ENCODE measurements around the gene GRIK1.

The GRIK1 gene

DNA sequence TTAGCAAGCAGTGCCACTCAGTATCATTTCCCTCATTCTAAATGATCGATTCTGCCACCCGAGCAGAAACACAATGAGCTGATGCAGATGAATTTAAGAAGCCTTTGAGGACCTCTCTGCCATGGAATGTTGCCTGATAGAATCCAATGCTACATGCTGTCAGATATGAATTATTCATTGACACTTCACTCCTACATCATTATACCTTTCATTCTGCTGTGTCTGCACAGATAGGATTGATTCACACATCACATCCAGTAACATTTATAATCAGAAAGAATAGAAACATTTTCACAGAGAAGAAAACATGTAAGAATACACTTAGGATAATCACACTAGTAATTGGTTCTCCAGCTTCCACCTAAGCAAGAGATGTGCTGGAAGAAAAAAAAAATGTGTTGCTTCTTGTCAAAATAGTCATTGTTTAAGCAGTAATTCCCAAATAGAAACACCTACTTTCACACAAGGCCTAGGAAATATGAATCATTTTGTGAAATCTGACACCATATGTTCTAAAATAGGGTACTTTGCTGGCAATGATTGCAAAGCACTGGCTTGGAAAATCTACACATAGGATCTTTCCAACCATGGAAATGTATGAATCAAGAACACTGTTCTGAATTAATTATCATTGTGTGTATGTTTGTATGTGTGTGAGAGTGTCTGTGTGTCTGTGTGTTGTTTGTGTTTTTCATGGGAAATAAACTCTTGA, 110.1 kb downstream of the GRIK1 start:
- in situ Hi-C loops (cut with HindIII; ENCODE audit: low sequenced_read_pairs), result no loop called here

DNA sequence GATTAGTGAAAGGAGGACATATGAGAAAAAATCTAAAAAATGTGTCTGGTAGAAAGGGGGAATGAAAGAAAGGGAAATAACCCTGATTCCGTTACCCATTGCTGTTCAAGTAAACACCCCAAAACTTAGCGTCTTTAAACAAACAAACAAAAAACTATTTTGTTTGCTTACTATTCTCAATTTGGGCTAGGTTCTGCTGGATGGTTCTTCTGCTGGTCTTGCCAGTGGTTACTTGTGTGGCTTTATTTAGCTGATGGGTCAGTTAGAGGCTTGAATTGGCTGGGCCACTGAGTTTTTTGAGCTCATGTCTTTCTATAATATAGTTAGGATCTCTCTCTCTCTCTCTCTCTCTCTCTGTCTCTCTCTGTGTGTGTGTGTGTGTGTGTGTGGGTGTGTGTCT, 112.1 kb downstream of the GRIK1 start:
- in situ Hi-C loops (cut with HindIII; ENCODE audit: low sequenced_read_pairs), result no loop called here

DNA sequence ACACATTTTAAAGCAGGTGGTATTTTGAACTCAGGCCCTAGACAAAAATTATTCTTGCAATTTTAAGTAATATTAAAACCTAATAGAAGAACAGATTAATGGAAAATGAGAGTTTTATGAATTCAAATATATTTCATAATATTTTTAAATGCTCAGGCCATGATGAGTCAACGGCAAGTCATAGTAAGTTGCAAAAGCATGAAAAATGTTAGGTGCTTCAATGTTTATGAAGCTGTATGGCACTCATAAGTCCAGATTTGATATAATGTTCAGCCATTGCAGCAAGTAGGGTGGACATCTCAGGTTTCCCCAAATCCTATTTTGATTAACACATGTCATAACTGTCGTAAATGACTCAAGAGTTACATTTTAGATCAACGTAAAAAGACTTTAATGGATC, 112.6 kb downstream of the GRIK1 start:
- in situ Hi-C loops (cut with HindIII; ENCODE audit: low sequenced_read_pairs), result no loop called here

DNA sequence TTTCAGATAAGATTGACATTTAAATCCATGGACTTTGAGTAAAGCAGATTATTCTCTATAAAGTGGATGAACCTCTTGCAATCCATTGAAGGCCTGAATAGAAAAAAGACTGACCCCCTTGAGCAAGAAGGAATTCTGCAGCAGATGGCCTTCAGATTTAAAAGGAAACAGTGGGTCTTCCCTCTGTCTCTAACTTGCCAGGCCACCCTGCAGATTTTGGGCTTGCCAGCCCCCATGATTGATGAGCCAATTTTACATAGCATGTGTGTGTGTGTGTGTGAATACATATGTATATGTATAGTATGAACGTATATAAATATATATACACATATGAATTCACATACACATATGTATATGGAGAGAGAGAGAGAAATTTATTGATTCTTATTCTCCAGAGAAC, 113.4 kb downstream of the GRIK1 start:
- in situ Hi-C loops (cut with HindIII; ENCODE audit: low sequenced_read_pairs), result no loop called here

DNA sequence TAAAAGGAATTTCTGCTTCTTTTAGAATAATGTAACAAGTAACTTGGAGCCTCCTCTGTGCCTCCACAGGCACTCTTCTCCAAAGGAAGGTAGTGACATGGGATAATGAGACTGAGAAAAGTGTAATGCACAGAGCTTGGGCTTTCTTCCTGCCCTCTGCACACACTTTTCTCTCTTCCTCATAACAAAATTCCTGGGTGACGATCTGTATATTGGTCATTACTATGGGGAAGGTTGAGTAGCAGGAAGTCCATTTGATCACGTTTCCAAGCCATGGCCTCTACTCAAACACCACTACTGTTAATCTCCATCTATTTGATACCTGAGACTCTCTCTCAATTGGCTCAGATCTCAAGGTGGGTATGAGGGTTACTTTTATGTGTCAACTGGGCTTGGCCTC, 113.9 kb downstream of the GRIK1 start:
- in situ Hi-C loops (cut with HindIII; ENCODE audit: low sequenced_read_pairs), result no loop called here

DNA sequence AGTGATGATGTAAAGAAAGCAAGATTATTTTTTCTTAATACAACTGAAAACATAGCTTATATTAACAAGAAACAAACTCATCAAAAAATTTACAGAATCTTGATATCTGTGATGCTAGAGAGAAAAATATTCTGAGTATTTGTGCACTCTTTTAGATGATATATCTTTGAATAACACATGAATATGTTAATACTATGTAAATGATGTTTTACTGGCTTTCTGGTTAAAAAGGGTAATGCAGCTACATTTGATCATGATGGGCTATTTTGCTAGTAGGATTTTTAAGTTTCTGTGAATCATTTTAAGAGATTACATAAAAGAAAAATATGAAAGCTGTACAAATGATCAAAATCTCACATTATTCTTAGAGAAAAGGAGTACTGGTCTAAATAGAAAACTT, 114.5 kb downstream of the GRIK1 start:
- in situ Hi-C loops (cut with HindIII; ENCODE audit: low sequenced_read_pairs), result no loop called here

DNA sequence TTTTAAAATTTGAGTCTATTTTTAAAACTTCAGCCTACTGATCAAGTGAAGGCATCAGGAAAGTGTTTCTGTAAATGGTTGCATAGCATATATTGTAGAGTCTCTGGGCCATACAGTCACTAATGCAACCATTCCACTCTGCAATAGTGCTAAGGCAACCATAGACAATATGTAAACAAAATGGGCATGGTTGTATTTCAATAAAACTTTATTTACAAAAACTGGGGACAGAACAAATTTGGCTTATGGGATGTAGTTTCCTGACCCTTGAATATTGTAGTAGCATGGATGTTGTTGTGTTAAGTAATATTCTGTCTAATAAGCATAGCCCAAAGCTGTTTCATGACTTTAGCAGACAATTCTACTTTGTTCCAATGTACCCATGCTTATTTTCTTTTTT, 117.7 kb downstream of the GRIK1 start:
- in situ Hi-C loops (cut with HindIII; ENCODE audit: low sequenced_read_pairs), result no loop called here

DNA sequence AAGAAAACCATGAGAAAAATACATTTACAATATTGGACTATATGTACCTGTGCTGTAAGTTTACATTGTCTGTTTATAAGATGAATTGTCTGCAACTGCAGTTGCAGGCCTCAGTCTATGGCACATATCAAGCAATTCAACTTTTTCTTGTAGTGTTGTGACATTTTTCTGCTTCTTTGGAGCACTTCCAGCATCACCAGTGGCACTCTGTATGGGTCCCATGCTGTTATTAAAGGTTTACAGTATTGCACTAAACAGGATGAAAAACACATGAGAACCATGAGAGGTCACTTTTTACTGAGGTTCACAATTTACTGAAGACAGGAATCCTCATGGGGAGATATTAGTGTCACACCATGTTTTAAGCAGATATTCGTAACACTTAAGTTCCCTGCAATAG, 118.6 kb downstream of the GRIK1 start:
- in situ Hi-C loops (cut with HindIII; ENCODE audit: low sequenced_read_pairs), result no loop called here

DNA sequence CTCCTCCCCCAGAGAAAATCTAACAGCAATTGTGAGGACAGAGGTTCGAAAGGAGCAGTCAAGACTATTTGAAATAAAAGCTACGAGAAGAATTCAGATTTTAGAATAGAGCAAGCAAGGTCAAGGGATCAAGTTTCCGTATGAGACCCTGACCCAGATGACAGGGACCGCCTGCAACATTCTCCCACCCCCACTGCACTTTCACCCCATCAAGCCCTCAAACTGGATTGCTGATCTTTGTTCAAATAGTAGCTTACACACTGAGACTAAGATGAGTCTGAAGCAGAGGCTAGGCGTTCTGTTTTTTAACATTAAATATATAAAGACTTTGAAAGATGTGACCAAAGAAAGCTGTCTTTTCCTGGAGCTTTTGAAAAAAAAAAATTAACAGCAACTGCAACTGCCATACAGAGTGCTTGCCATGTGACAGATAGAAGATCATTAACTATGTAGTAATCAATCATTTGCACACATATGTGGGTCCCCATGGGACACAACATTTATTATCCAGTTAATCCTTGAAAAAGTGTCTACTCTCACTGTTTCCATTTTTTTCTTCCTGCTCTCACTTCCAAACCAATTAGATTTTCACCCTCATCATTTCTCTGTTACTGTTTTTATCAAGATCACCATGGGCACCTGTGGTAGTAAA, 120.0 kb downstream of the GRIK1 start:
- in situ Hi-C loops (cut with HindIII; ENCODE audit: low sequenced_read_pairs), result no loop called here

DNA sequence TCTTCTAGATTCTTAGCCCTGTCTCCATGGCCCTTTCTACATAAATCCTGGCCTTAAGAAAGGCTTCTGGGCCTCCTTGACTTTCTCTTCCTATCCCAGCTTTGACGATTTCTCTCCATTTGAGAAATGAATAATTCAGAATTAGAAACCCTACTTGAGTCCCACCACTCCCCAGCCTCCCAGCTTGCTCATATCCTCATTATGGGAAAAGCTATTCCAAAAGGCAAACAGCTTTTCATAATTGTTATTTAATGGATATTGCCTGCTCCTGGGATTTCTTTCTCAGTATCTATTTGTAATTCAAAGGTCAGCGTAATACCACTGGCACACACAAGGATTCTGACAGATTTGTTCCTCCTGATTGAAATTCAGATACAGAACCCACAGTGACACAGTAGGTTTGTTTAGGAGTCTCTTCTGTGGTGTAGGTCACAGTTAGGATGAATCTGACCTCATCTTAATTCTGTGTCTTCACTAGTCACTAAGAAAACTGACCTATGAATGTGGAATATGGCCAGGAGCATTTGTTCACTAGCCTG, 121.3 kb downstream of the GRIK1 start:
- in situ Hi-C loops (cut with HindIII; ENCODE audit: low sequenced_read_pairs), result no loop called here

DNA sequence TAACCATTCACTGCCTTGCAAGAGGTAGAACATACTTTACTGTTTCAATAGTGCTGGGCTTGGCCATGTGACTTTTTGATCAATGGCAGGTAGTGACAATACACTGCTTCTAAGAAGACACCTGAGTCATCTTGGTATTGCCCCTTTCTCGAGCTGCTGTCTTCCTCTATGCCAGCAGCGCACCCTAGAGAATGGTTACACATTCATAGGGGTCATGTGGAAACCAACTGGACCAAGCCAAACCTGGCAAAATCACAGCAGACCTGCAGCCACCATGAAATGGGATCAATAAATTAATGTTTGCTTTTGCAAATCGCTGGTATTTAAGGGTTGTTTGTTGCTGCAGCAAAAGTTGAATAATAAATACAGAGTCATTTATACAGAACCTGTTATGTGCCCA, 122.3 kb downstream of the GRIK1 start:
- in situ Hi-C loops (cut with HindIII; ENCODE audit: low sequenced_read_pairs), result no loop called here

DNA sequence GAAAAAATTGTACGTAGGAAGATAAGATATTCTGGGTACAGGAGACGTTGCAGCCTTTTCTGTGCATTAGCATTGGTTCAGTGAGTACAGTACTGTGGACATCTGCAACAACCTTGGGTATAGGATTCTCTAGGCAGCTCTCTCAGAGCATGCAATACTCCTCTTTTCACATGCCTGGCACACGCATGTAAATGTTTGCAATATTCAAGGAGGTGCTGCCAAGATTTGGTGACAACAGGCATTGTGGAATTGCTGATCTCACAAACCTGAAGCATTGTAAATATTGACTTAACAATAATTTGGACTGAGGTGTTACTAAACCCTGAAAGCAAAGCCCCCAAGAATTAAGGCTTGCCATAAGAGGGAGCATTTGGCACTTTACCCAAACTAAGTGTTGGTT, 126.8 kb downstream of the GRIK1 start:
- in situ Hi-C loops (cut with HindIII; ENCODE audit: low sequenced_read_pairs), result no loop called here

DNA sequence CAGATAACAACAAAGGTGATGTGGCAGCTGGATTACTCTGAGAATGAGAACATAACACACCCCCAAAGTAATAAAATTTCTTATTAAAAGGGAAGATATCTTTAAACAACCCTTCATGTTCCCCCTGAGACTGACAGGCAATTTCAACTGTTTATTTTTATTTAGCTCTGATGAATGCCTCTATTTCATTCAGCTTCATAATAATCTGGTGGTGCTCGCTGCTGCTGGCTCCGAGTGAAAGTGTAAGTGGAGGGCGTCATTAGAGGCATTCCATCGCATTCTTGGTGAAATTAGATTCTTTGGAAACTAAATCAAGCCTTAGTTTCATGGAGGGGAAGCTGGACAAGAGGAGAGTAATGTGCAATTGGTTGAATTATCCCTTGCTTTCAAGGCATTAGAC, 128.9 kb downstream of the GRIK1 start:
- in situ Hi-C loops (cut with HindIII; ENCODE audit: low sequenced_read_pairs), result no loop called here

DNA sequence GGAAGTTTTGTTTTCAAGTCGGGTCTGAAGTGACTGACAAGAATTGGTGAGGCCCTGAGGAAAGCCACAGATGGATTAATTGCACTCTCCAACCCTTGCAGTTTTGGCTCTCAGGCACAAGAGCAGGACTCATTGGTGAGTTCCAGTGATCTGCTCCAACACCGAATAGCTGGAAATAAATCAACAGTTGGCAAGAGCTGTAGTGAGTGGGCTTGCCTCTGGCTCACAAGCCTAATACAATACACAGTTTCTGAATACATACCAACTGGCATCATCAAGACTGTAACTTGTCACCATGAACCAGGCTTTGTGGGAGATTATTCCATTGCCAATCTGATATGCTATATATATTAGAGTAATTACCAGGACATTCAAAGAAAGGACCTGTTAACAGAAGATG, 131.6 kb downstream of the GRIK1 start:
- in situ Hi-C loops (cut with HindIII; ENCODE audit: low sequenced_read_pairs), result no loop called here

DNA sequence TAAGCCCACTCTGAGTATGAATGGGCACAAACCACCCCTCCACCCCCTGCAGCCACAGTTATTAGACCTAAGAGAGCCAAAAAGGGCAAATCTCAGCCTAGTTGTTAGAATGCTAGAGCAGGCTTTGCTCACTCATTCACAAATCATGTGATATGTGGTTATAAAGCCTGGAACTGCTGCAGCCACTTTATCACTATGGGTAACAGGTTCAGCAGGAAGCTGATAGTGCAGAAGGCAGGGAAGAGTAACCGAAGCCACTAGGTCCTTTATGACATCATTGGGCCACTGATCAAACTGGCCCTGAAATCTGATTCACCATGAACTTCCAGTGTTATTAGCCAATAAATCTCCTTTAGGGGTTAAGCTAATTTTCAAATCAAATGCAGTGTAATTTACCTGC, 134.7 kb downstream of the GRIK1 start:
- in situ Hi-C loops (cut with HindIII; ENCODE audit: low sequenced_read_pairs), result no loop called here

DNA sequence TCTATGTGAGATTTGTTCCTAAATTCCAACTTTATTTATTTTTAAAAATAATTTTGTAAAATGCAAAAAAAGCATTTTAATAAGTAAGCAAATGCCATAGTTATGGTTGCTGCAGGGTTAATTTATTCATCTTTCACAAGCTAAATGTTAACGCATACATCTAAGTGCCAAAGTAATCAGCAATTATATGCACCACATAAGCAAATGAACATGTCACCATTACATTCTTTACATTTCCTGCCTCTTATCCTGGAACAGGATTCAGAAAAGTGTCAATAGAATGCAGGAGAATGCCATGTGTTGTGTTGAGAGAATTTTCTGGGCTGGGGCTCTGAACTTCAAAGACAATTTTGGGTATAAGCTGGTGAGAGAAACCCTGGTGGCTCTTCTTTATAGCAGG, 136.6 kb downstream of the GRIK1 start:
- in situ Hi-C loops (cut with HindIII; ENCODE audit: low sequenced_read_pairs), result no loop called here

DNA sequence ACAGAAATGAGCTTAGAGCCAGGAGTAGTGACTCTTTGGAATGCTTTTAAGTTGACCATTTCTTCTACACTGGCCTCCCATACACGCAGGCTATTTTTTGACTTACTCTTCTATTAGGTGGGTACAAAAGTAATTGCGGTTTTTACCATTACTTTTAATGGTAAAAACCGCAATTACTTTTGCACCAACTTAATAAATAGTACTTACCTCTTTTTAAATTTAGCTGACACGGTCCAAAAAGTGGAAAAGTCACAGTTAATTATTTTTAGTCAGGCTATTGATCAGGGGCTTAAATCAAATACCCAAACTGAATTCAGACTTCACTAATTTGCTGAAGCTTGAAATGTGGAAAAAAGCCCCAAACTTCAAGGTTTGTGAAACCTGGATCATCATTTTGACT, 138.7 kb downstream of the GRIK1 start:
- in situ Hi-C loops (cut with HindIII; ENCODE audit: low sequenced_read_pairs), result no loop called here

DNA sequence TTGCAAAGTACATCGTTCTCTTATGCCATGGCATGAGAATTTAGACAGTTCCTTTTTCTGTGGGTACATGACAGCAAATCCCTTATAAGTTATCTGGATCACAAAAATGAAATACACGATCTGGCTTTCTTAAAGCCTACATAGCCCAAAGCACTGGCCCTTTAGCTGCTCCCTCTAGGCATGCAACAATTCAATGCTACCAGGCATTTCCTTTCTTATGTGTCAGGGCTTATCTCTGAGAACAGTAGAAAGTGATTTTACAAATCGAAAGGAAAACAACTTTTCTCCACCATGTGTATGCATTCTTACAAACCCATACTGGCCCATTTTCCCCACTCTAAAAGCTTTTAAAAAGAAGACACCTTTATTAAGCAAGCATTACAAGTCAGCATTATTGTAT, 139.7 kb downstream of the GRIK1 start:
- in situ Hi-C loops (cut with HindIII; ENCODE audit: low sequenced_read_pairs), result no loop called here

DNA sequence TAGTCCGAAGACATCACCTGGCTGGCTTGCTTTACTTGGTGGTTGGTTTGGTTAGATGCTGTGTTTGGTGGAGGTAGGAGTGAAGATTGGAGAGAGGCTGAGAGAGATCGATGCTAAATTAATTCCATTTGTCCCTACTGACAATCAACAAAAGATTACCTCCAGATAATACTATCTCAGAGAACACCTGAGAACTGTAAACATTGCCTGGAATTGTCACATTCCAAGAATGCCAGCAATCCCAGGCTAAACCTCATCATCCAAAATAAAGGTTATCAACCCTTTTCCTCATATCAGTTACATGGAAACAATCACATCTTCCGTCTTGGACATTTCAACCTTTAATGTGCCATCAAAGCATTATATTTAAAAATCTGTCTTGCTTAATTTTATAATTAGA, 141.0 kb downstream of the GRIK1 start:
- in situ Hi-C loops (cut with HindIII; ENCODE audit: low sequenced_read_pairs), result no loop called here

DNA sequence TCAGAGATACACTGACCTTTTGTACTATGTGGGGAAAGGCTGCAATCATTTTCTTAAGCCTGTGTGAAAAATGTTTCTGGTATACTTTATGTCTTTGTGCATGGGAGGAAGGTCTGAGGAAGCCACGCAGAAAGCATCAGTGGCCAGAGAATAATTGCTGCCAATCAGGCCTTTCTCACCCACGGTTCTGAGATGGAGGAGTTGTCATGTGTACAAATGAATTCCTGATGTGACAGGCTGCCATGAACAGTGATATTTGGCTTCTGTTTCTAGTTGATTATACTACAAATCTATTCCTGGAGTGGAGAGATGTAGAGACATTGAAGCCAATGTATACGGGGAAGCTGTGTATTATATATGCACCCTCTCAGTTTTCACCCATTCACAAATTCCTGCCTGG, 142.6 kb downstream of the GRIK1 start:
- in situ Hi-C loops (cut with HindIII; ENCODE audit: low sequenced_read_pairs), result no loop called here

DNA sequence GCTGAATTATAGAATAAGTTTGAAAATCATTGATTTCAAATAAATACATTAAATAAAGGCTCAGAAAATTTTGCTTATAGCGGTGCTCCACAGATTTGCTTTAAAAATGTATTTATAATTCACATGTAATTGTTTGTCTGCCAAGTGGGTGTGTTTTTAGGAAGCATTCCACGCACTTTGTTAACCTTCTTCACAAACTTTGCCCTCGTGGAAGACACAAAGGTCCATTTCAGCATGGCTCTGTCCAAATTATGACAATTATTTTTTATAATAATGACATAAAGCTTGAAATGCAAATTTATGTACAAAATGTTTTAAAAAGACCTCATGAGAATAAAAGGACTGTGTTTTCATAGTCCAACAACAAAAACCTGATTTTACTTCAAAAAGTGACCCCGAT, 146.1 kb downstream of the GRIK1 start:
- in situ Hi-C loops (cut with HindIII; ENCODE audit: low sequenced_read_pairs), result no loop called here

DNA sequence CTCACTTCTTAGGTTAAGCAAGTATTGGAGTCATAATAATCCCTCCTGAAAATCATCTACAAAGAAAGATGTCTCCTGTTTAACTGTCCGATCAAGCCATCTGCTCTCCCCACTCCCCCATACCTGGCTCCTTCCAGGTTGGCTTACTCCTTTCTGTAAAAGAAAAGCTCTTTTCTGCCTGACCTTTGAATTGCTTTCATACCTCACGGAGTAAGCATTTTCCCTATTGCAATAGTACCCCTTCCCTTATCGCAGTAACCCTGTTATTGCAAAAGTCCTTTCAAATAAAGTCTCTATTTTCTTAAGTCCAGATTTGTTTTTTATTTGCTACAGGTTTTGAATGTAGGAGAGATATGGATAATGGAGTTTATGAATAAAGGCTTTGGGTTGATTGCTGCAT, 150.4 kb downstream of the GRIK1 start:
- in situ Hi-C loops (cut with HindIII; ENCODE audit: low sequenced_read_pairs), result no loop called here

DNA sequence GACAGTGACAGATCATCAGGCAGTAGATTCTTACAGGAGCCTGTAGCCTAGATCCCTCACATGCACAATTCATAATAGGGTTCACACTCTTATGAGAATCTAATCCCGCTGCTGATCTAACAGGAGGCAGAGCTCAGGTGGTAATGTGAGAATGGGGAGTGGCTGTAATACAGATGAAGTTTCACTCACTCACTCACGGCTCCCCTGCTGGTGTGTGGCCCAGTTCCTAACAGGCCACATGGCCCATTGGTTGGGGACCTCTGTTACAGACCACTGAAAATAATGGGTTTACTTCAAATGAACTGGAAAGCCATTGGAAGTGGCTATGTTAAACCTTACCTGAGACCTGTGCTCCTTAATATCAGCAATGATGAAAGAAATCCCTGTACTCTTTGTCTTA, 151.0 kb downstream of the GRIK1 start:
- in situ Hi-C loops (cut with HindIII; ENCODE audit: low sequenced_read_pairs), result no loop called here
